Trophoblast cell (in vitro differentiated cells and primary cell): Measurements from ENCODE around the gene C1orf74.

Experiments
- DNase-seq, 2 donors: peaks; one replicate each; pipeline ENCODE4 v3.0.0-alpha.2; 2016
- H2AFZ ChIP-seq: 2 replicates; pipeline ENCODE4 v1.6.1; 2013; ENCODE audit warnings: low read length, moderate library complexity, mild to moderate bottlenecking; ENCODE audit not compliant: insufficient read depth, poor library complexity
- H2AK5ac ChIP-seq: 2 replicates; pipeline ENCODE4 v1.6.1; 2013; ENCODE audit warnings: mild to moderate bottlenecking, low read length
- H2BK120ac ChIP-seq: 2 replicates; pipeline ENCODE4 v1.6.1; 2013; ENCODE audit warnings: low read length, mild to moderate bottlenecking, moderate library complexity; ENCODE audit not compliant: insufficient read depth, poor library complexity
- H2BK12ac ChIP-seq: 2 replicates; pipeline ENCODE4 v1.6.1; 2013; ENCODE audit warnings: mild to moderate bottlenecking, low read length, moderate library complexity
- H2BK5ac ChIP-seq: 2 replicates; pipeline ENCODE4 v1.6.1; 2013; ENCODE audit warnings: low read length, low read depth, moderate library complexity, mild to moderate bottlenecking; ENCODE audit not compliant: poor library complexity
- H3K14ac ChIP-seq: 2 replicates; pipeline ENCODE4 v1.6.1; 2013; ENCODE audit warnings: mild to moderate bottlenecking, low read length
- H3K18ac ChIP-seq: 2 replicates; pipeline ENCODE4 v1.6.1; 2013; ENCODE audit warnings: mild to moderate bottlenecking, low read length
- H3K23ac ChIP-seq: 2 replicates; pipeline ENCODE4 v1.6.1; 2013; ENCODE audit warnings: low read length
- H3K27ac ChIP-seq: 2 replicates; pipeline ENCODE4 v1.5.1; 2013; ENCODE audit warnings: low read depth, mild to moderate bottlenecking, inconsistent platforms, low read length, moderate library complexity
- H3K27me3 ChIP-seq: 2 replicates; pipeline ENCODE4 v1.6.1; 2013; ENCODE audit warnings: inconsistent platforms, mild to moderate bottlenecking, low read length, moderate library complexity; ENCODE audit not compliant: insufficient read depth
- H3K36me3 ChIP-seq, 2 experiments: 1 replicate in 1 of 2; 2 replicates in 1 of 2; pipeline ENCODE4 v1.6.1; 2013; ENCODE audit warnings: low read length in 2 of 2, mild to moderate bottlenecking in 2 of 2, moderate library complexity in 1 of 2; ENCODE audit not compliant: insufficient read depth in 2 of 2, control insufficient read depth in 1 of 2
- H3K4ac ChIP-seq: 2 replicates; pipeline ENCODE4 v1.6.1; 2013; ENCODE audit warnings: low read depth, mild to moderate bottlenecking, low read length, moderate library complexity
- H3K4me1 ChIP-seq, 2 experiments: 1 replicate in 1 of 2; 2 replicates in 1 of 2; pipeline ENCODE4 v1.6.1; 2013; ENCODE audit warnings: low read length in 2 of 2, mild to moderate bottlenecking in 2 of 2, moderate library complexity in 1 of 2; ENCODE audit not compliant: insufficient read depth in 2 of 2, control insufficient read depth in 1 of 2
- H3K4me2 ChIP-seq: 2 replicates; pipeline ENCODE4 v1.6.1; 2013; ENCODE audit warnings: inconsistent platforms, mild to moderate bottlenecking, low read length, moderate library complexity
- H3K4me3 ChIP-seq: 2 replicates; pipeline ENCODE4 v1.5.1; 2013; ENCODE audit warnings: mild to moderate bottlenecking, low read depth, low read length, inconsistent platforms
- H3K79me1 ChIP-seq: one replicate; pipeline ENCODE4 v1.6.1; 2013; ENCODE audit warnings: low read length
- H3K79me2 ChIP-seq: 2 replicates; pipeline ENCODE4 v1.6.1; 2013; ENCODE audit warnings: low read length, mild to moderate bottlenecking; ENCODE audit not compliant: control insufficient read depth, insufficient read depth, poor library complexity
- H3K9ac ChIP-seq: 2 replicates; pipeline ENCODE4 v1.6.1; 2013; ENCODE audit warnings: mild to moderate bottlenecking, low read length
- H3K9me3 ChIP-seq: 2 replicates; pipeline ENCODE4 v1.6.1; 2013; ENCODE audit warnings: low read depth, mild to moderate bottlenecking, control low read depth, inconsistent platforms, low read length; ENCODE audit not compliant: insufficient read depth
- H4K12ac ChIP-seq: 2 replicates; pipeline ENCODE4 v1.6.1; 2013; ENCODE audit warnings: low read depth, mild to moderate bottlenecking, low read length, moderate library complexity
- H4K8ac ChIP-seq: 2 replicates; pipeline ENCODE4 v1.6.1; 2013; ENCODE audit warnings: low read depth, mild to moderate bottlenecking, low read length, moderate library complexity
- H4K91ac ChIP-seq: one replicate; pipeline ENCODE4 v1.6.1; 2013; ENCODE audit warnings: low read depth, mild to moderate bottlenecking, low read length, moderate library complexity
- WGBS: extraction: QIAGEN DNeasy Blood & Tissue Kit; methylation state at CpG from one replicate; pipeline ENCODE4 v1.1.7; 2013; ENCODE audit warnings: missing lambda C conversion rate; ENCODE audit not compliant: insufficient read length, insufficient coverage; ENCODE audit errors: extremely low coverage; 5-methylcytosine and 5-hydroxymethylcytosine counted together

Gene C1orf74

DNA sequence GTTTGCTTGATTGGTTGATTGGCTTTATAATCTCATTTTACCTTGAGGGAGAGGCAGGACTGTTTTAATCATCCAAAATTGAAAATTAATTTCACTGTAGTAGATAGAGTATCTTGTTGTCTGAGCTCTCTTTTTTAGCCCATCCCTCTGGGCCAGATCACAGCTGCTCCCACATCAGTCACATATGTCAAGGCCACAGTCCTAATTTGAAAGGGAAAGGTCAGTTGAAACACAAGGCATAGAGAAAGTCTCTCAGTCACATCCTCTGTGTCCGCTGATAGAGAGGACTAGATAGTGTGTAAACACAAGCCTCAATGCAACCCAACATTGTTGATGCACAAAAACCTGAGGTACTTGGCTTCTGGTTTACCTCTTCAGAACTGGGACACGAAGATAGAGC lies 6.8 kb downstream of the C1orf74 start:
- no peak overlapping the region for H2BK12ac ChIP-seq
- H3K4me1 ChIP-seq: peaks cover 4% of the 10 kb centered on the region in 2 experiments
- no peaks in the 10 kb centered on the region for H3K79me2 ChIP-seq
- no peak overlapping the region for H3K23ac ChIP-seq
- H4K8ac ChIP-seq: no peak overlapping the region
- H2BK120ac ChIP-seq: no peak overlapping the region
- H3K4me3 ChIP-seq: no peak overlapping the region
- no peak overlapping the region for H3K18ac ChIP-seq
- H2BK5ac ChIP-seq: no peak overlapping the region
- H4K12ac ChIP-seq: no peak overlapping the region
- H3K79me1 ChIP-seq: no peaks in the 10 kb centered on the region
- DNase-seq: no peak
- no peaks in the 10 kb centered on the region for H3K9me3 ChIP-seq
- no peak overlapping the region for H3K27ac ChIP-seq
- no peak overlapping the region for H4K91ac ChIP-seq
- no peaks in the 10 kb centered on the region for H3K27me3 ChIP-seq
- no peak overlapping the region for H3K4ac ChIP-seq
- no peak overlapping the region for H2AFZ ChIP-seq
- peaks cover 0 to under 1% of the 10 kb centered on the region in 2 experiments for H3K36me3 ChIP-seq
- no peak overlapping the region for H3K4me2 ChIP-seq
- WGBS: no CpG with 5 or more reads among the region's 2 CpGs
- no peak overlapping the region for H2AK5ac ChIP-seq
- no peak overlapping the region for H3K9ac ChIP-seq
- H3K14ac ChIP-seq: no peak overlapping the region

DNA sequence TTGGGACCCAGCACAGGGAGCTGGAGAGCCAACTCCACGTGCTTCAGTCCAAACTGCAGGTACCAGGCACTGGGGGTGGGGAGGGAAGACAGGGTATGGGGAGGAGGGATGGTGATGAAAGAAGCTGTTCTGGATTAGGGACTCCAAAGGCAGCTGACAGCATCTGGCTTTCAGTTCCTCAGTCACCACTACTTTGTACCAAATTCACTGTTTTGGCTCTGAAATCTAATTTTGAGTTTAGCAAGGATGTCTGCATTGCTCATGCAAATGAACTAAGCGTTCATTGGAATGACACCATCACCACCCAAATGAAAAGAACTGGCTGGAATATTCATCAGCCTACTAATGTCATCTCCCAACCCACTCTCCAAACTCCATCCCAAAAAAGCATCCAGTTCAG lies 8.7 kb downstream of the C1orf74 start:
- H3K79me2 ChIP-seq: no peaks in the 10 kb centered on the region

DNA sequence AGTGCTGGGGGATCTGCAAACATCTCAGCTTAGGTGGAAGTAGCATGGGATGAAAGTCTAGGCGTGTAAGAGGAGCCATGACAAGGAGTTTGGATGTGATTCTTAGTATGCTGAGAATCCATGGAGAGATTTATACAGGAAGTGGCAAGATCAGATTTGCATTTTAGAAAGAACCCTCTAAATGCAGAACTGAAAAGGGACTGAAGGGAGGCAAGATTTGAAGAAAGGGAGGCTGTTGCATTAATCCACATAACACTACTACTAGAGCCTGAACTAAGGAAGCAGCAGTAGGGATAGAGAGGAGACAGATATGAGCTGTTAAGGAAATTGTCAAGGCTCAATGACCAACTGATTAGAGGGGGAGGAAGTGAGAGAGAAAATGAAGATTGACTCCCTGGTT lies 9.8 kb downstream of the C1orf74 start:
- no peak overlapping the region for H2AFZ ChIP-seq
- H2BK5ac ChIP-seq: no peak overlapping the region
- no CpG with 5 or more reads among the region's 1 CpG for WGBS
- DNase-seq: no peak
- H4K8ac ChIP-seq: no peak overlapping the region
- H3K4me2 ChIP-seq: no peak overlapping the region
- no peak overlapping the region for H3K4ac ChIP-seq
- H3K27me3 ChIP-seq: no peaks in the 10 kb centered on the region
- H3K9ac ChIP-seq: no peak overlapping the region
- H2BK12ac ChIP-seq: no peak overlapping the region
- H3K14ac ChIP-seq: no peak overlapping the region
- H3K9me3 ChIP-seq: peaks cover 14% of the 10 kb centered on the region
- H3K36me3 ChIP-seq: peaks cover 0 to 2% of the 10 kb centered on the region in 2 experiments
- H2AK5ac ChIP-seq: no peak overlapping the region
- H3K79me2 ChIP-seq: peaks cover 2% of the 10 kb centered on the region
- H3K27ac ChIP-seq: no peak overlapping the region
- no peak overlapping the region for H4K91ac ChIP-seq
- H3K4me3 ChIP-seq: no peak overlapping the region
- no peak overlapping the region for H4K12ac ChIP-seq
- no peak overlapping the region for H3K23ac ChIP-seq
- H2BK120ac ChIP-seq: no peak overlapping the region
- no peak overlapping the region for H3K18ac ChIP-seq
- peaks cover 8 to 10% of the 10 kb centered on the region in 2 experiments for H3K4me1 ChIP-seq
- peaks cover 7% of the 10 kb centered on the region for H3K79me1 ChIP-seq

More for the DNA sequence above, 8.7 kb downstream of the C1orf74 start:
- Histone ChIP-seq H3K9me3 (peaks cover 8% of the 10 kb centered on the region), H2AK5ac (no peak overlapping the region), H3K4me3 (no peak overlapping the region), H3K18ac (no peak overlapping the region), H3K14ac (no peak overlapping the region), H3K27ac (no peak overlapping the region), H3K4me2 (no peak overlapping the region), H3K79me1 (no peaks in the 10 kb centered on the region), H2BK12ac (no peak overlapping the region), H2BK120ac (no peak overlapping the region), H4K12ac (no peak overlapping the region), H4K8ac (no peak overlapping the region), H3K27me3 (no peaks in the 10 kb centered on the region), H3K4me1 (no peaks in the 10 kb centered on the region), H4K91ac (no peak overlapping the region), H2AFZ (no peak overlapping the region), H3K23ac (no peak overlapping the region), H3K36me3 (peaks cover 0 to 2% of the 10 kb centered on the region in 2 experiments), H2BK5ac (no peak overlapping the region), H3K4ac (no peak overlapping the region), H3K9ac (no peak overlapping the region)
- no CpG with 5 or more reads among the region's 2 CpGs for WGBS
- DNase-seq: no peak

DNA sequence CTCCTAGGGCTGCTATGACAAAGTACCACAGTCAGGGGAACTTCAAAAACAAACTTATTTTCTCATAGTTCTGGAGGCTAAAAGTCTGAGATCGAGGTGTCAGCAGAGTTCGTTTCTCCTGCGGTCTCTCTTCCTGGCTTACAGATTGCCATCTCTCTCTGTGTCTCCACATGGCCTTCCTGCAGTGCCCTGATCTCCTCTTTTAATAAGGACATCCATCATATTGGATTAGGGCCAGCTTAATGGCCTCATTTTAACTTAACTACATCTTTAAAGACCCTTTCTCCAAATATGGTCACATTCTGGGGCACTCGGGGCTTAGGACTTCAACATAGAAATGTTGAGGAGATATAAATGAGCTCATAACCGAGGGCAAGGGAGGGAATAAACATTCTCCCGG lies 12.2 kb downstream of the C1orf74 start:
- no peak overlapping the region for H4K12ac ChIP-seq
- H4K91ac ChIP-seq: no peak overlapping the region
- no peak overlapping the region for H2AK5ac ChIP-seq
- H3K14ac ChIP-seq: no peak overlapping the region
- H2BK12ac ChIP-seq: no peak overlapping the region
- H3K4ac ChIP-seq: no peak overlapping the region
- no peak overlapping the region for H3K9ac ChIP-seq
- H3K23ac ChIP-seq: no peak overlapping the region
- H2BK5ac ChIP-seq: no peak overlapping the region
- no peak overlapping the region for H3K4me3 ChIP-seq
- WGBS: no CpG with 5 or more reads among the region's 6 CpGs
- no peak overlapping the region for H2AFZ ChIP-seq
- no peak overlapping the region for H2BK120ac ChIP-seq
- no peak for DNase-seq
- peaks cover 2% of the 10 kb centered on the region for H3K79me2 ChIP-seq
- no peaks in the 10 kb centered on the region for H3K27me3 ChIP-seq
- peaks cover 14% of the 10 kb centered on the region for H3K9me3 ChIP-seq
- H3K18ac ChIP-seq: no peak overlapping the region
- peaks cover 0 to 2% of the 10 kb centered on the region in 2 experiments for H3K36me3 ChIP-seq
- no peak overlapping the region for H3K4me2 ChIP-seq
- H3K79me1 ChIP-seq: peaks cover 19% of the 10 kb centered on the region
- peaks cover 20 to 23% of the 10 kb centered on the region in 2 experiments for H3K4me1 ChIP-seq
- no peak overlapping the region for H3K27ac ChIP-seq
- H4K8ac ChIP-seq: no peak overlapping the region
